NOMO-1 (cell line): ENCODE results near the gene GLI1.
A peak's percentile ranks its signal among the peaks of the same experiment; 100 is the strongest.
"Not testable (repeated sequence)": the region's sequence is repeated elsewhere in the genome, so short reads cannot be mapped to it uniquely, and the experiment has no call there.

Source experiments
- DNase-seq, 2 experiments: peaks; one replicate each; lab custom pipeline; 2025; ENCODE audit not compliant: unreplicated experiment in 2 of 2; lab: John Stamatoyannopoulos, UW

Gene GLI1

DNA sequence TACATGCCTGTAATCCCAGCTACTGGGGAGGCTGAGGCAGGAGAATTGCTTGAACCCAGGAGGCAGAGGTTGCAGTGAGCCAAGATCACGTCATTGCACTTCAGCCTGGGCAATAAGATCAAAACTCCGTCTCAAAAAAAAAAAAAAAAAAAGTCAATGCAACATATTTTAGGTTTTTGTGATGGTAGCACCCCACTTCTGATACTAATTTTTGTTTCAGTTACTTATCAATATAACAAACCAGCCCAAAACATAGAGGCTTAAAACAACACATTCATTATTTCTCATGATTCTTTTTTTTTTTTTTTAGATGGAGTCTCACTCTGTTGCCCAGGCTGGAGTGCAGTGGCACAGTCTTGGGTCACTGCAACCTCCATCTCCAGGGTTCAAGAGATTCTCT lies 18.2 kb upstream of the GLI1 start:
- not testable (repeated sequence) for DNase-seq

GRCh38 chr12:57441846-57442427 lies 17.6 kb upstream of the GLI1 start:
- no peak for DNase-seq

DNA sequence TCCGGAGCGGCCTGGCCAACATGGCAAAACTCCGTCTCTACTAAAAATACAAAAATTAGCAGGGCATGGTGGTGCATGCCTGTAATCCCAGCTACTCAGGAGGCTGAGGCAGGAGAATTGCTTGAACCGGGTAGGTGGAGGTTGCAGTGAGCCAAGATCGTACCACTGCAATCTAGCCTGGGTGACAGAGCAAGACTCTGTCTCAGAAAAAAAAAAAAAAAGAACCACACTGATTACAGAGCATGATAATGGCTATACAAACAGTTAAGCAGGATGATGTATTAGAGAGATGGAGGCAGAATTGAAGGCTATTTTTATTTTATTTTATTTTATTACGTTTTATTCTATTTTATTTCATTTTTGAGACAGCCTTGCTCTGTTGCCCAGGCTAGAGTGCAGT lies 15.2 kb upstream of the GLI1 start:
- not testable (repeated sequence) for DNase-seq

DNA sequence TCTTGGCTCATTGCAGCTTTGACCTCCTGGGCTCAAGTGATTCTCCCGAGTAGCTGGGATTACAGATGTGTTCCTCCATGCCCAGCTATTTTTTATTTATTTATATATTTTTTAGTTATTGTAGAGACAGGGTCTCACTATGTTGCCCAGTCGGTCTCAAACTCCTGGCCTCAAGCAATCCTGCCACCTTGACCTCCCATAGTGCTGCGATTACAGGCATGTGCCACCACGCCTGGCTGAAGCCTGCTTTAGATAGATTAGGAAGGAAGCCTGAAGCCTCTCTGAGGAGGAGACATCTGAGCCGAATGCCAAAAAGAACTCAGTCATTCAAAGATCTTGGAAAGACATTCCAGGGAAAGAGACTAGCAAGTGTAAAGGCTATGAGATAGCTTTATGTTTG lies 14.8 kb upstream of the GLI1 start:
- no peak for DNase-seq

DNA sequence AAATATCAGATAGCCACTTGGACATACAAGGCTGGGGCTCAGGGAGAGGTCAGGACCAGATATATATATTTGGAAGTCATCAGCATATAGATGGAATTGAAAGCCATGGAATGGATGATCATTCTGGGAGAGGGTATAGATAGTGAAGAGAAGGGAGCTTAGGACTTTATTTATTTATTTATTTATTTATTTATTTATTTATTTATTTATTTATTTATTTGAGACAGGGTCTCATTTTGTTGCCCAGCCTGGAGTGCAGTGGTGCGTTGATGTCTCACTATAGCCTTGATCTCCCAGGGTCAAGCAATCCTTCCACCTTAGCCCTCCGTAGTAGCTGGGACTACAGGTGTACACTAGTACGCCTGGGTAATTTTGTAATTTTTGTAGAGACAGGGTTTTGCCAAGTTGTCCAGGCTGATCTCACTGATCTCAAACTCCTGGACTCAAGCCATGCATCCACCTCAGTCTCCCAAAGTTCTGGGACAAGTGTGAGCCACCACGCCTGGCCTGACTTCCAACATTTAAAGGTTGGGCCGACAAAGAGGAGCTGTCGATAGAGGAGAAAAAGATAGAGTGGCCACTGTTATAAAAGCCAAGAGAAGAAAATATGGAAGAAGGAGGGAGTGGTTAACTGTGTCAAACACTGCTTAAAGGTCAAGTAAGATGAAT lies 13.2 kb upstream of the GLI1 start:
- no peak for DNase-seq

DNA sequence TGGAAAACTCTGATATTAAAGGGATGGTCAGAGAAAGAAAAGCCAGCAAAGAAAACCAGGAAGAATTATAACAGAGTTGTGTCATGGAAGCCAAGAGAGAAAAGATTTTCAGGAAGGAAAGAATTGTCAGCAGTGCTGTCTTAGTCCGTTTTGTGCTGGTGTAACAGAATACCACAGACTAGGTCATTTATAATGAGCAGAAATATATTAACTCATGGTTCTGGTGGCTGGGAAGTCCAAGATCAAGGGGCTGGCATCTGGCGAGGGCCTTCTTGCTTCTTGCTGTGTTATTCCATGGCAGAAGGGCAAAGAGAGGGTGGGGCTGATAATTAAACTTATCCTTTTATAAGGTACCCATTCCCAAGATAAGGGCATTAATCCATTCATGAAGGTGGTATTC lies 10.9 kb upstream of the GLI1 start:
- no peak for DNase-seq

GRCh38 chr12:57449375-57449774 lies 10.2 kb upstream of the GLI1 start:
- DNase-seq = no peak

- DNase-seq = no peak
Observed at GRCh38 chr12:57450057-57450456, 9.5 kb upstream of the GLI1 start.

DNA sequence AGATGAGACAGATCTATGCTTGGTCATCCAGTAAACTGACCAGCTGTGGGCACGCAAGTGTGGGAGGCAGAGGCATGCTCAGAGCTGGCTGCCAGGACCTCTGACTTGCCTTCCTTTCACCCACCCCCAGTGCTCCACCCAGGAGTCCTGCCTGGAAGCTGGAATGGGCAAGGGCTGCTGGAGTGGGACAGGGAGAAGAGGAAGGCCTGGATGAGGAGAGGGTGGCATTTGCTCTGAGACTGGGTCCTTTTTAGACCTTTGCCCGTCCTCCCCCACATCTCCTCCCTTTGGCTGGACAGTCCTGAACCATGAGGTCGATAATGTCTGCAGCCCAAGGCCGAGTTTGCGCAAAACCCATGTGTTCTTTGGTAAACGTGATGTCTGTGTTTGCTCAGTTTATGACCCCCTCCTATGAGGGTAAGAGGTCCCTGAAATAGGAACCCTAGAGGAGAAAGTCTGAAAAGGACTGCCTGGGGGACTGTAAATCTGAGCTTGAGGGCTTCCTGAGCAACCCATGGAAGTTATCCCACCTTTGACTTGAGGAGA lies 8.3 kb upstream of the GLI1 start:
- DNase-seq = no peak

DNA sequence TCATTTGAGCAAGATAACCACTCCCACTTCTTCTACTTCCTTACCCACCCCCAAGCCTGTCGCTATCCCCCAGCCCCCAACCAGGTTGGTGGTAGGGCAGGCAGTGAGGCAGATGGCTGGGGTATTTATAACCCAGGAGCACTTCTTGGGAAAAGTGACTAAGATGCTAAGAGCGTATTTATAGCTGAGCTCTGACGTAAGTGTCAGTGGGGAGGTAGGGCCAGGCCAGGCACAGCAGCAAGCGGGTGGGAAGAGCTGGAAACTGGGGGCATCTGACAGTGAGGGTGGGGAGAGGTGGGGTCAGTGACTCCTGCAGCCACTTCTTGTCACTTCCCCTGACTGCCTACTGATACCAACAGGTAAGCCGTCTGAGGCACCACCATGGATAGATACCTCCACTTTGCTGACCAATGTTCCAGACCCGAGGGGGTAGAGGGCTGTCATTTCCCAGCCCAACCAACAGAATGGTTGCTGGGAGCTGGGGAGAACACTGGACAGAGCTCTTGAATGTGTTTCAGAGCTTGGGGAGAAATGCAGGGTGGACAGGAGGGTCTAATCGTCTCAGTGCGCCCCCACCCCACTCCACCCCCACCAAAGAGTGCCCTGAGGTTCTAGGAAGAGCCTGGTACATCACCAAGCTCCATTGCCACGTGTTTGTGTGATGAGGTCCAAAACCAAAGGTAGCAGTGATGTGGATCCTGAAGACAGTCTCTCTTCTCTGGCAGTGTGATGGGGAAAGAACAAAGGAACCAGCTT lies 7.2 kb upstream of the GLI1 start:
- no peak for DNase-seq

DNA sequence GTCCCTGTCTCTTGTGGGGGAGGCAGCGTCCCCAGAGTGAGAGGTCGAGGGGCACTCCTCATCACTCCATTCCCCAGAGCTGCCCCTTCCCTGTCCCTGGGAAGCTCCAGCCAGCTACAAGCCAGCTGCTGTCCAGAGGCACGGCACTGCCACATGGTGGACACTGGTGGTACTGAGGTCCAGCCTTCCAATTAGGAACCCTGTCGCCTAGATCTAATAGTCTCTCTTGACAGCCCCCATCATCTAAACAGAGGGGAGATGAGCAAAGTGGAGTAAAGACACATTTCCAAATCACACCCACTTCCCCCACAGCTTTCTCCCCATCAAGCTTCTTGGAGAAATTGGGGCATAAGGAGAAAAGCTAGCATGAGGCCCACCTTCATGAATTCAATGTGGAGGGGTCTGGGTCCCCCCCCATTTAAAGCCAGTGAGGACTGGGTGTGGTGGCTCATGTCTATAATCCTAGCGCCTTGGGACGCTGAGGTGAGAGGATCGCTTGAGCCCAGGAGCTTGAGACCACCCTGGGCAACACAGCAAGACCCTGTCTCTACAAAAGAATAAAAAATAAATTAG lies 6.6 kb upstream of the GLI1 start:
- peak; percentile 10 to 46 for DNase-seq

GRCh38 chr12:57454213-57454565 lies 5.4 kb upstream of the GLI1 start:
- no peak for DNase-seq

- DNase-seq = peak; percentile 33 to 38
Observed at GRCh38 chr12:57454566-57455373, 4.8 kb upstream of the GLI1 start, which contains the start of gene INHBE. INHBE (plus strand) TSS chr12:57455307; CDS start chr12:57455537, 230 bp downstream.

DNA sequence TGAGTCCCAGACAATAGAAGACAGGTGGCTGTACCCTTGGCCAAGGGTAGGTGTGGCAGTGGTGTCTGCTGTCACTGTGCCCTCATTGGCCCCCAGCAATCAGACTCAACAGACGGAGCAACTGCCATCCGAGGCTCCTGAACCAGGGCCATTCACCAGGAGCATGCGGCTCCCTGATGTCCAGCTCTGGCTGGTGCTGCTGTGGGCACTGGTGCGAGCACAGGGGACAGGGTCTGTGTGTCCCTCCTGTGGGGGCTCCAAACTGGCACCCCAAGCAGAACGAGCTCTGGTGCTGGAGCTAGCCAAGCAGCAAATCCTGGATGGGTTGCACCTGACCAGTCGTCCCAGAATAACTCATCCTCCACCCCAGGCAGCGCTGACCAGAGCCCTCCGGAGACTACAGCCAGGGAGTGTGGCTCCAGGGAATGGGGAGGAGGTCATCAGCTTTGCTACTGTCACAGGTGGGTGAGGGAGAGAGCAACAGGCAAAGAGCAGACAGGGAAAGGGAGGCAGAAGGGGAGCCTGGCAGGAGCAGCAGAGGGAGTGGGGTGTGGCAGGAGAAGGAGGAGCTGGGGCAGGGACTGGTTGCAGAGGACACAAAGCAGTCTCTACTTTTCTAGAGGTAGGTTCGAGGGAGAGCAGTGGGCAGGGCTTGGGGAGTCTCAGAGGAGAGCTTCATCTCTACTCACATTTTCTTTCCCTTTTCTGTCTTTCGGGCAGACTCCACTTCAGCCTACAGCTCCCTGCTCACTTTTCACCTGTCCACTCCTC lies 4.0 kb upstream of the GLI1 start:
- no peak for DNase-seq

- DNase-seq = peak; percentile 13 to 41
Observed at GRCh38 chr12:57456145-57456700, 3.4 kb upstream of the GLI1 start.

- no peak for DNase-seq
Observed at GRCh38 chr12:57456737-57457490, 2.7 kb upstream of the GLI1 start.

DNA sequence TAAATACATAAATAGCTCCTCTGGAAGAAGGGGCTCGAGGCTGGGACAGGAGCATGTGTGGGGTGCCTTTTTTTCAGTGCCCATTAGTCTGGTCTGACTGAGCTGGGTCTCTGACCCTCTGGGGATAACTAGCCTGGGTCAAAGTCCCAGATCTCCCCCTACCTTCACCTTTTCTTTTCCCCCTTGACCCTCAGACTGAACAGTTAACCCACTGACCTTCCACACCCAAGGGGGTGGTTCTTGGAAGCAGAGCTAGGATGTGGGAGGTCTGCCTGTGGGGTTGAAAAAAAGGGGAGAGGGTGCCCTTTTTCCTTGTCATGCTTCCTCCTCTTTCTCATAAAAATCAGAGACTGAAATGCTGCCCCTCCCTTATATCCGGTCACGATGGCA lies 925 bp upstream of the GLI1 start:
- no peak for DNase-seq

DNA sequence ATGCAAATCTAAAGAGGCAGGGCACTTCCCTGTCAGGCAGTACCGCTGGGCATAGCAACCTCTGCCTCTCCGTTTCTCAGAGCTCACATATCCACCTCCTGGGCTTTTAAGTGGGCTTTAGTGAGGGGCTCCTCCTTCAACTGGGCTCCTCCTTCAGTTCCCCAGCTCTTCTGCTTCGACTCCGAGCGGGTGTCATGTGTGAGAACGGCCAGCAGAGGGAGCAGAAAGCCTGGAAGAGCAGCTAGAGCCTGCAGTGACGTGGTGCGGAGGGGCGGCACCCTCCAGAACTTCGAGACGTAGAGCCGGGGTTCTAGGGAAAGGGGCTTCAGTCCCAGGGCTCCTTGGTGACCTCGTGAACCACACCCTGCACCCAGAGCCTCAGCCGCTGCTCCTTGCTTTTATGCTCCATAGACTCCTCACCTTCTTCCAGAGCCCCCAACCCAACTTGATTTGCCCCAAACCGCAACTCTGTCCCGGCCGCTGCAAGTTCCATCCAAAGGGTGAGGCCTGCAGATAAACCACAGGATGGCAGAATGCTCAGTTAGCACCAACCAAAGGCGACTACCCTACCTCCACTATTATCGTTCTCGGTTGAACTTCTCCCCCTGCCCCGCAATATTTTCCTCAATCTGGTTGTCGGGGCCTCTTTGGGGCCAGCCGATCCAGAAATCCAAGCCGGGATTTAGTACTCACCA lies 383 bp upstream of the GLI1 start:
- peak; percentile 92 to 93 for DNase-seq
